H1 (cell line): Measurements from ENCODE around the gene CAB39L. TPM values are rescaled to one million over a fixed set of nuclear protein-coding genes. Genes with fewer than 3 reads are reported as not detected.

Source experiments
- ATF3 ChIP-seq: IDR thresholded peaks from 2 replicates; pipeline ENCODE4 v1.6.1; 2011; ENCODE audit warnings: low read depth, mild to moderate bottlenecking, low read length; ENCODE audit not compliant: insufficient read depth
- BACH1 ChIP-seq: IDR thresholded peaks from 2 replicates; pipeline ENCODE4 v1.6.1; 2012; ENCODE audit warnings: low read length, improper control_type of control experiment
- BRCA1 ChIP-seq: IDR thresholded peaks from 2 replicates; pipeline ENCODE4 v1.6.1; 2012; ENCODE audit warnings: low read depth, low read length, improper control_type of control experiment
- CHD2 ChIP-seq: IDR thresholded peaks from 2 replicates; pipeline ENCODE4 v1.6.1; 2012; ENCODE audit warnings: low read length, improper control_type of control experiment
- CREB1 ChIP-seq: IDR thresholded peaks from 2 replicates; pipeline ENCODE4 v1.6.1; 2012; ENCODE audit warnings: inconsistent platforms
- EGR1 ChIP-seq: IDR thresholded peaks from 2 replicates; pipeline ENCODE4 v1.6.1; 2011; ENCODE audit warnings: low read depth, low read length, borderline replicate concordance
- HDAC2 ChIP-seq, 2 experiments: fragments of 300-600 bp in 1 of 2; sonication (generic) in 1 of 2; IDR thresholded peaks; 2 replicates each; pipeline ENCODE4 v1.6.1; 2011 to 2012; ENCODE audit warnings: low read depth in 2 of 2, low read length in 2 of 2, mild to moderate bottlenecking in 2 of 2, moderate library complexity in 2 of 2, borderline replicate concordance in 1 of 2, inconsistent platforms in 1 of 2
- HDAC6 ChIP-seq: IDR thresholded peaks from one replicate; pipeline ENCODE4 v1.7.1; 2012; ENCODE audit warnings: low read depth, mild to moderate bottlenecking, inconsistent platforms, low read length, moderate library complexity
- PHF8 ChIP-seq: fragments of 200-600 bp; sonication (generic); conservative IDR thresholded peaks from 2 replicates; pipeline ENCODE4 v1.7.1; 2012; ENCODE audit warnings: low read depth, mild to moderate bottlenecking, inconsistent platforms, low read length, moderate library complexity
- RNF2 ChIP-seq: fragments of 200-900, 300-1000 bp; sonication (generic); IDR thresholded peaks from 2 replicates; pipeline ENCODE4 v1.7.1; 2016; ENCODE audit warnings: borderline replicate concordance, low read depth, mild to moderate bottlenecking, antibody characterized with exemption, low read length; ENCODE audit not compliant: poor library complexity, severe bottlenecking; ENCODE audit errors: missing control alignments
- SIX5 ChIP-seq: IDR thresholded peaks from 2 replicates; pipeline ENCODE4 v1.6.1; 2011; ENCODE audit warnings: mild to moderate bottlenecking, low read depth, low read length
- polyA plus RNA-seq, 7 experiments: library from polyadenylated mRNA; depleted of rRNA in 3 of 7; stranded (reverse) in 5 of 7; unstranded in 2 of 7; fragments of >200 nt in 5 of 7; fragments of 200-250 nt in 2 of 7; gene quantifications; 1 replicate in 5 of 7; 2 replicates in 1 of 7; 4 replicates in 1 of 7; pipeline versions ENCODE4 v1.2.1 to v1.2.3, GENCODE V29; 2011 to 2013; ENCODE audit warnings: missing spikeins in 2 of 7, mixed read lengths in 2 of 7
- total RNA-seq: library from RNA; stranded (reverse); fragmentation: NEBNext Ultra II Directional; extraction: Animal tissue kit (Norgen Biotek cat#: 25700); gene quantifications from 2 replicates; pipeline ENCODE4 v1.2.1, GENCODE V29; 2021

The CAB39L gene
- total and polyA plus RNA-seq, 2 of the 8 experiments (the other 6 are each of a cell fraction or from before 2014, with no cell fraction given) = 2.5 to 4.8 TPM

DNA sequence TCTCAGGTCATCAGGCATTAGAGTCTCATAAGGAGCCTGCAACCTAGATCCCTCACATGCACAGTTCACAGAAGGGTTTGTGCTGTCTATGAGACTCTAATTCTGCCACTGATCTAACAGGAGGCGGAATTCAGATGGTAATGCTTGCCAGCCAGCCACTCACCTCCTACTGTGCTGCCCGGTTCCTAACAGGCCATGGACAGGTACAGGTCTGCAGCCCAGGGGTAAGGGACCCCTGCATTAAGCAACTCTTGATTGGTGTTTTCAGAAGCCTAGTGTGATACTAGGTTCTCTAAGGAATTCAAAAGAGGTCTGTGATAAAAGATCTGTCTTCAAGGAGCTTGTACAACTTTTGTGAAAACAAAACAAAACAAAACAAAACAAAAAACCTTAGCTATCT lies 31.1 kb downstream of the CAB39L start (continued):
- TF ChIP-seq BRCA1 = no peak
- no peak for TF ChIP-seq RNF2
- TF ChIP-seq CREB1 = no peak
- no peak for TF ChIP-seq CHD2
- TF ChIP-seq BACH1 = no peak
- peak in 1 of 2 experiments; percentile 56; a peak in 2 of 4 replicates for TF ChIP-seq HDAC2 (IDR thresholded peaks at IDR 0.05; ENCODE audit: borderline replicate concordance in 1 of 2, low read depth in 2 of 2, low read length in 2 of 2)
- no peak for TF ChIP-seq ATF3
- TF ChIP-seq PHF8 = no peak
- TF ChIP-seq EGR1 = no peak
- TF ChIP-seq HDAC6 = no peak
- no peak for TF ChIP-seq SIX5
